Thyroid gland (tissue), 4 donors: ENCODE data around the gene KIF11.

Source experiments
- CTCF ChIP-seq, 6 experiments: fragments of 200-600 bp in 3 of 6; fragments of 450-650 bp in 3 of 6; sonication (generic) in 3 of 6; IDR thresholded peaks; one replicate each; pipeline ENCODE4 v1.5.1; 2016 to 2019; ENCODE audit warnings: antibody characterized with exemption in 6 of 6, mild to moderate bottlenecking in 2 of 6, inconsistent platforms in 1 of 6, moderate library complexity in 1 of 6
- POLR2A ChIP-seq, 2 donors: fragments of 450-650 bp; IDR thresholded peaks; one replicate each; pipeline ENCODE4 v1.6.1; 2017; ENCODE audit warnings: antibody characterized with exemption in 2 of 2, mild to moderate bottlenecking in 2 of 2, moderate library complexity in 1 of 2

- TF ChIP-seq CTCF (IDR thresholded peaks at IDR 0.05) (no peak), POLR2A (IDR thresholded peaks at IDR 0.05) (no peak)
Observed at GRCh38 chr10:92699193-92699517, 106.2 kb downstream of the KIF11 start.
